ENCODE measurements around the gene MAP1LC3A.

GRCh38 chr20:34553366-34553867, 5.1 kb upstream of the MAP1LC3A start:
- no peak for TF ChIP-seq CTCF (IDR thresholded peaks at IDR 0.05; ENCODE audit: low read length)
- no peak for TF ChIP-seq EZH2 (optimal IDR thresholded peaks at IDR 0.05; ENCODE audit: low read depth, low read length)
